Measurements from ENCODE around the gene TMEM175. TPM values are rescaled to one million over a fixed set of nuclear protein-coding genes. Genes with fewer than 3 reads are reported as not detected.

The TMEM175 gene
- total and polyA plus RNA-seq, 2 of the 8 experiments (the other 6 are each of a cell fraction or from before 2014, with no cell fraction given), result 4.9 to 20.7 TPM

GRCh38 chr4:949656-950055 is 17.4 kb downstream of the TMEM175 start:
- no peak overlapping the region for H3K4me2 ChIP-seq (ENCODE audit: insufficient read depth in 1 of 2, low read depth in 2 of 2, low read length in 2 of 2)
- no peak overlapping the region for H2BK120ac ChIP-seq (replicated peaks; ENCODE audit: low read depth, low read length)
- H3K23ac ChIP-seq (ENCODE audit: insufficient read length), result no peak overlapping the region
- no peak overlapping the region for H3K14ac ChIP-seq (ENCODE audit: insufficient read length)
- H3K27me3 ChIP-seq (replicated peaks in 1 of 4; ENCODE audit: control insufficient read depth in 3 of 4, extremely low read depth in 1 of 4, insufficient read depth in 3 of 4, low read length in 3 of 4), result peaks cover 0 to 10% (median 6%) of the 10 kb centered on the region in 4 experiments; a peak in 4 of 7 replicates
- no peak overlapping the region for H2AFZ ChIP-seq (ENCODE audit: low read length)
- no peak overlapping the region for H4K5ac ChIP-seq (ENCODE audit: insufficient read length, low read depth, low read length)
- H3K9me3 ChIP-seq (ENCODE audit: insufficient read depth in 2 of 2, low read depth in 1 of 2, low read length in 1 of 2), result no peaks in the 10 kb centered on the region
- peaks cover 3 to 10% (median 8%) of the 10 kb centered on the region in 4 experiments for H3K4me1 ChIP-seq (replicated peaks in 1 of 4; ENCODE audit: control insufficient read depth in 3 of 4, insufficient read depth in 4 of 4, low read length in 3 of 4)
- H4K8ac ChIP-seq (ENCODE audit: extremely low read depth, insufficient read depth, low read length), result no peak overlapping the region
- H3K4me3 ChIP-seq (ENCODE audit: extremely low read depth in 1 of 4, insufficient read depth in 2 of 4, low read depth in 3 of 4, low read length in 4 of 4), result no peak overlapping the region
- H3K9ac ChIP-seq (replicated peaks in 1 of 4; ENCODE audit: extremely low read depth in 1 of 4, low read depth in 3 of 4, low read length in 3 of 4), result no peak overlapping the region
- WGBS, 2 experiments (ENCODE audit: extremely low coverage in 1 of 2, insufficient coverage in 1 of 2, insufficient read length in 1 of 2, insufficient replicate concordance in 2 of 2, low coverage in 1 of 2, low lambda C conversion rate in 2 of 2, missing lambda C conversion rate in 1 of 2), result 95% methylated on average over 19 of the region's 20 CpGs; no CpG with 5 or more reads in 1 of the 2 experiments
- ChIA-PET POLR2A (ENCODE audit: partially characterized antibody) (interaction anchor here (0.6 to 1.6 kb wide), 3 partner anchors 9 to 17 kb away, joined by 3 to 4 read pairs (median 4); partner anchors contain the start of genes GAK and TMEM175), CTCF (ENCODE audit: partially characterized antibody) (interaction anchor here (1.2 kb wide), 1 partner anchor 17 kb away, joined by 4 read pairs; the partner anchor contains the start of genes GAK and TMEM175)
- no peak for DNase-seq (ENCODE audit: low read depth in 1 of 2, low spot score in 2 of 2)
- no peak overlapping the region for H3K27ac ChIP-seq (ENCODE audit: low read depth, low read length)
- H3K36me3 ChIP-seq (ENCODE audit: control insufficient read depth in 2 of 4, insufficient read depth in 4 of 4, low read length in 3 of 4), result no peaks in the 10 kb centered on the region
- no peak overlapping the region for H2AK5ac ChIP-seq (ENCODE audit: low read depth, low read length)
- H3K79me1 ChIP-seq (ENCODE audit: low read depth, low read length), result no peaks in the 10 kb centered on the region
- H2BK12ac ChIP-seq (ENCODE audit: low read depth, low read length), result no peak overlapping the region
- FAIRE-seq, result no peak
- peaks cover 0 to 2% of the 10 kb centered on the region in 2 experiments for H4K20me1 ChIP-seq (replicated peaks in 1 of 2; ENCODE audit: control insufficient read depth in 1 of 2, insufficient read depth in 2 of 2, low read length in 2 of 2)
- H3K56ac ChIP-seq (replicated peaks; ENCODE audit: insufficient read length, low read depth, low read length), result no peak overlapping the region
- H2BK20ac ChIP-seq (ENCODE audit: low read length), result no peak overlapping the region
- H3K79me2 ChIP-seq (ENCODE audit: control insufficient read depth in 1 of 2, insufficient read depth in 2 of 2, low read length in 2 of 2), result no peaks in the 10 kb centered on the region
- no peak overlapping the region for H3K4ac ChIP-seq (replicated peaks; ENCODE audit: insufficient read length, low read depth, low read length)
- peaks cover 6% of the 10 kb centered on the region; the same call in 1 of the 2 replicates for H3K23me2 ChIP-seq (ENCODE audit: low read depth, low read length)
- no peak overlapping the region for H2BK5ac ChIP-seq (ENCODE audit: low read depth, low read length)
- no peak overlapping the region for H2BK15ac ChIP-seq (ENCODE audit: low read length)
- no peak overlapping the region for H4K91ac ChIP-seq (replicated peaks; ENCODE audit: insufficient read length, low read length)
- H3K18ac ChIP-seq (ENCODE audit: extremely low read depth, low read length), result no peak overlapping the region
- TF ChIP-seq JUN (IDR thresholded peaks at IDR 0.05; ENCODE audit: low read depth, low read length) (no peak), POLR2AphosphoS5 (IDR thresholded peaks at IDR 0.05; ENCODE audit: low read depth, low read length) (no peak), PHF8 (conservative IDR thresholded peaks at IDR 0.05; ENCODE audit: low read depth, low read length) (no peak), CTCF (IDR thresholded peaks at IDR 0.05; ENCODE audit: control extremely low read depth in 1 of 3, insufficient read depth in 1 of 3, low read depth in 1 of 3, low read length in 3 of 3) (no peak), EGR1 (IDR thresholded peaks at IDR 0.05; ENCODE audit: borderline replicate concordance, low read depth, low read length) (no peak), SAP30 (IDR thresholded peaks at IDR 0.05; ENCODE audit: insufficient read depth, insufficient replicate concordance, low read length) (no peak)
